Measurements from ENCODE around the gene FAM193A.

The FAM193A gene

GRCh38 chr4:2593003-2593402, 56.6 kb downstream of the FAM193A start:
- no peak for TF ChIP-seq SIN3A (IDR thresholded peaks at IDR 0.05; ENCODE audit: borderline replicate concordance, insufficient read depth, low read length)
- TF ChIP-seq FOXP2 (optimal IDR thresholded peaks at IDR 0.05; ENCODE audit: borderline replicate concordance, extremely low read depth, extremely low read length, insufficient read depth) = no peak
- no peak for TF ChIP-seq REST (IDR thresholded peaks at IDR 0.05; ENCODE audit: insufficient read depth in 1 of 2, low read depth in 2 of 2, low read length in 2 of 2)
- no peak for TF ChIP-seq POLR2AphosphoS5 (IDR thresholded peaks at IDR 0.05; ENCODE audit: low read depth, low read length)
- TF ChIP-seq TAF1 (IDR thresholded peaks at IDR 0.05; ENCODE audit: borderline replicate concordance, insufficient read depth, low read length) = no peak

GRCh38 chr4:2595436-2595835, 59.0 kb downstream of the FAM193A start:
- no peak for TF ChIP-seq TAF1 (IDR thresholded peaks at IDR 0.05; ENCODE audit: borderline replicate concordance, insufficient read depth, low read length)
- no peak for TF ChIP-seq FOXP2 (optimal IDR thresholded peaks at IDR 0.05; ENCODE audit: borderline replicate concordance, extremely low read depth, extremely low read length, insufficient read depth)
- no peak for TF ChIP-seq POLR2AphosphoS5 (IDR thresholded peaks at IDR 0.05; ENCODE audit: low read depth, low read length)
- no peak for TF ChIP-seq REST (IDR thresholded peaks at IDR 0.05; ENCODE audit: insufficient read depth in 1 of 2, low read depth in 2 of 2, low read length in 2 of 2)
- no peak for TF ChIP-seq SIN3A (IDR thresholded peaks at IDR 0.05; ENCODE audit: borderline replicate concordance, insufficient read depth, low read length)

GRCh38 chr4:2595952-2596552, 59.6 kb downstream of the FAM193A start:
- TF ChIP-seq POLR2AphosphoS5 (IDR thresholded peaks at IDR 0.05; ENCODE audit: low read depth, low read length) = no peak
- no peak for TF ChIP-seq FOXP2 (optimal IDR thresholded peaks at IDR 0.05; ENCODE audit: borderline replicate concordance, extremely low read depth, extremely low read length, insufficient read depth)
- TF ChIP-seq REST (IDR thresholded peaks at IDR 0.05; ENCODE audit: insufficient read depth in 1 of 2, low read depth in 2 of 2, low read length in 2 of 2) = no peak
- TF ChIP-seq SIN3A (IDR thresholded peaks at IDR 0.05; ENCODE audit: borderline replicate concordance, insufficient read depth, low read length) = no peak
- no peak for TF ChIP-seq TAF1 (IDR thresholded peaks at IDR 0.05; ENCODE audit: borderline replicate concordance, insufficient read depth, low read length)

- TF ChIP-seq POLR2AphosphoS5 (IDR thresholded peaks at IDR 0.05; ENCODE audit: low read depth, low read length) (no peak), TAF1 (IDR thresholded peaks at IDR 0.05; ENCODE audit: borderline replicate concordance, insufficient read depth, low read length) (no peak), REST (IDR thresholded peaks at IDR 0.05; ENCODE audit: insufficient read depth in 1 of 2, low read depth in 2 of 2, low read length in 2 of 2) (no peak), FOXP2 (optimal IDR thresholded peaks at IDR 0.05; ENCODE audit: borderline replicate concordance, extremely low read depth, extremely low read length, insufficient read depth) (no peak), SIN3A (IDR thresholded peaks at IDR 0.05; ENCODE audit: borderline replicate concordance, insufficient read depth, low read length) (no peak)
Measured at GRCh38 chr4:2596611-2597010, 60.2 kb downstream of the FAM193A start.
